ENCODE data around the gene DRAM2.
"Not testable (repeated sequence)": the region's sequence is repeated elsewhere in the genome, so short reads cannot be mapped to it uniquely, and the experiment has no call there.

The DRAM2 gene

GRCh38 chr1:111082421-111083203 lies 57.3 kb downstream of the DRAM2 start:
- no peak for DNase-seq (ENCODE audit: low spot score)

- not testable (repeated sequence) for DNase-seq (ENCODE audit: low spot score)
Measured at GRCh38 chr1:111079329-111079728, 60.6 kb downstream of the DRAM2 start.

DNA sequence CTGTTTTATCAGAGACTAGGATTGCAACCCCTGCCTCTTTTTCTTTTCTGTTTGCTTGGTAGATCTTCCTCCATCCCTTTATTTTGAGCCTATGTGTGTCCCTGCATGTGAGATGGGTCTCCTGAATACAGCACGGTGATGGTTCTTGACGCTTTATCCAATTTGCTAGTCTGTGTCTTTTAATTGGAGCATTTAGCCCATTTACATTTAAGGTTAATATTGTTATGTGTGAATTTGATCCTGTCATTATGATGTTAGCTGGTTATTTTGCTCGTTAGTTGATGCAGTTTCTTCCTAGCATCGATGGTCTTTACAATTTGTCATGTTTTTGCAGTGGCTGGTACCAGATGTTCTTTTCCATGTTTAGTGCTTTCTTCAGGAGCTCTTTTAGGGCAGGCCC lies 62.6 kb downstream of the DRAM2 start:
- DNase-seq (ENCODE audit: low spot score), result not testable (repeated sequence)
